Colonic mucosa (tissue), 4 donors: ENCODE data around the gene VAV1. TPM values are rescaled to one million over a fixed set of nuclear protein-coding genes. Genes with fewer than 3 reads are reported as not detected.

Experiments used
- DNase-seq: peaks from one replicate; pipeline ENCODE4 v3.0.0-alpha.2; 2020
- H3K27ac ChIP-seq: fragments of 200-600 bp; one replicate; pipeline ENCODE4 v1.8.0; 2021
- H3K27me3 ChIP-seq: fragments of 200-600 bp; one replicate; pipeline ENCODE4 v1.8.0; 2021
- H3K36me3 ChIP-seq: fragments of 200-600 bp; one replicate; pipeline ENCODE4 v1.8.0; 2021
- H3K4me1 ChIP-seq: fragments of 200-600 bp; one replicate; pipeline ENCODE4 v1.8.0; 2021; ENCODE audit warnings: mild to moderate bottlenecking
- H3K4me3 ChIP-seq: fragments of 200-600 bp; one replicate; pipeline ENCODE4 v1.8.0; 2021
- H3K9ac ChIP-seq, 2 donors: one replicate each; pipeline ENCODE4 v1.7.0; 2013; ENCODE audit warnings: control low read depth in 2 of 2, low read depth in 2 of 2, low read length in 2 of 2
- H3K9me3 ChIP-seq: fragments of 200-600 bp; one replicate; pipeline ENCODE4 v1.8.0; 2021
- intact Hi-C: fragments of 100-400 bp; cut with DNase I; formaldehyde crosslinking; loops from one replicate; pipeline ENCODE4 v1.14.1; 2022
- total RNA-seq, 2 donors: library from RNA; stranded (reverse); fragmentation: NEBNext Ultra II Directional in 1 of 2; extraction: Animal tissue kit (Norgen Biotek cat#: 25700) in 1 of 2; gene quantifications; one replicate each; pipeline ENCODE4 v1.2.1, GENCODE V29; 2021
- TF ChIP-seq, protein P1 (sequence below): fragments of 200-600 bp; IDR thresholded peaks from one replicate; pipeline ENCODE4 v1.8.0; 2022; ENCODE audit warnings: antibody characterized with exemption, mild to moderate bottlenecking
- donor health status: healthy.
- donor health status: DM: no; HTN: no; CAD: no.
- donor health status: DM: no; HTN: no; CAD: no.

Gene VAV1
- total RNA-seq, 2 donors from 2014 or later: 5.7 to 6.0 TPM

DNA sequence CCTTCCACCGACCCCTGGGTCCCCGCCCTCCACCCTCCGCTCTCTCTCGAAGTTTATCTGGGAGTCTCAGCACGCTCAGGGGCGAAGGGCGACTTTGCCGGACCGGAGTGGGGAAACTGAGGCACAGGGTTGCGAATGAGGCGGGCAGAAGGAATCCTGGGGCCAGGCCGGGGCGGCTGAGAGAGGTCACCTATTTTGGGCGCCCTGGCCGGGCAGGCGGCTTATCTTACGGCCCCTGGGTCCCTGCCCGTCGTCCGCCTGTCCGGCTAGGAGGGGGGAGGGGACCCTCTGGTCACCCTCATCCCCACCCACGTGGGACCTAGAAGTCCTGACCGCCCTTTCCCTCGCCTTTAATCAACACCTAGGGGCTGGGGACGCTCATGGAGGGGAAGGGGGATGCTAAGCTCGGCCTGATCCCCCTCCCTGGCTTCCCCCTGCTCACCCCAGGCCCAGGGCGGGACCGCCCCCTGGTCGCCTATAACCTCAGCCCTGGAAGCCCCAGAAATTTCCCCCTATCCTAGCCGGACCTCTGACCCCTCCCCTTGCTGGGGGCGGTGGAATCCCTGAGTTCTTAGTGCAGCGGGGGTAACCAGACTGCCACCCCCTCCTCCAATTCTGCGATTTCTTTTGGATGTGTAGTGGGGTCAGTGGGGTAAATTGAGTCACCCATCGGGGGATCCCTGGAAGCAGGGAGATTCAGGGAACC is 32.5 kb upstream of the VAV1 start:
- no peaks in the 10 kb centered on the region for H3K36me3 ChIP-seq
- H3K9ac ChIP-seq: peak overlapping the region; percentile 94 to 100
- intact Hi-C loops: no loop called here
- H3K9me3 ChIP-seq: no peaks in the 10 kb centered on the region
- no peaks in the 10 kb centered on the region for H3K27me3 ChIP-seq
- TF ChIP-seq, protein P1, sequence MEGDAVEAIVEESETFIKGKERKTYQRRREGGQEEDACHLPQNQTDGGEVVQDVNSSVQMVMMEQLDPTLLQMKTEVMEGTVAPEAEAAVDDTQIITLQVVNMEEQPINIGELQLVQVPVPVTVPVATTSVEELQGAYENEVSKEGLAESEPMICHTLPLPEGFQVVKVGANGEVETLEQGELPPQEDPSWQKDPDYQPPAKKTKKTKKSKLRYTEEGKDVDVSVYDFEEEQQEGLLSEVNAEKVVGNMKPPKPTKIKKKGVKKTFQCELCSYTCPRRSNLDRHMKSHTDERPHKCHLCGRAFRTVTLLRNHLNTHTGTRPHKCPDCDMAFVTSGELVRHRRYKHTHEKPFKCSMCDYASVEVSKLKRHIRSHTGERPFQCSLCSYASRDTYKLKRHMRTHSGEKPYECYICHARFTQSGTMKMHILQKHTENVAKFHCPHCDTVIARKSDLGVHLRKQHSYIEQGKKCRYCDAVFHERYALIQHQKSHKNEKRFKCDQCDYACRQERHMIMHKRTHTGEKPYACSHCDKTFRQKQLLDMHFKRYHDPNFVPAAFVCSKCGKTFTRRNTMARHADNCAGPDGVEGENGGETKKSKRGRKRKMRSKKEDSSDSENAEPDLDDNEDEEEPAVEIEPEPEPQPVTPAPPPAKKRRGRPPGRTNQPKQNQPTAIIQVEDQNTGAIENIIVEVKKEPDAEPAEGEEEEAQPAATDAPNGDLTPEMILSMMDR: no peak
- H3K4me3 ChIP-seq: peak overlapping the region; percentile 80
- peak overlapping the region; percentile 85 for H3K27ac ChIP-seq
- H3K4me1 ChIP-seq: peaks cover 14% of the 10 kb centered on the region
- no peak for DNase-seq

DNA sequence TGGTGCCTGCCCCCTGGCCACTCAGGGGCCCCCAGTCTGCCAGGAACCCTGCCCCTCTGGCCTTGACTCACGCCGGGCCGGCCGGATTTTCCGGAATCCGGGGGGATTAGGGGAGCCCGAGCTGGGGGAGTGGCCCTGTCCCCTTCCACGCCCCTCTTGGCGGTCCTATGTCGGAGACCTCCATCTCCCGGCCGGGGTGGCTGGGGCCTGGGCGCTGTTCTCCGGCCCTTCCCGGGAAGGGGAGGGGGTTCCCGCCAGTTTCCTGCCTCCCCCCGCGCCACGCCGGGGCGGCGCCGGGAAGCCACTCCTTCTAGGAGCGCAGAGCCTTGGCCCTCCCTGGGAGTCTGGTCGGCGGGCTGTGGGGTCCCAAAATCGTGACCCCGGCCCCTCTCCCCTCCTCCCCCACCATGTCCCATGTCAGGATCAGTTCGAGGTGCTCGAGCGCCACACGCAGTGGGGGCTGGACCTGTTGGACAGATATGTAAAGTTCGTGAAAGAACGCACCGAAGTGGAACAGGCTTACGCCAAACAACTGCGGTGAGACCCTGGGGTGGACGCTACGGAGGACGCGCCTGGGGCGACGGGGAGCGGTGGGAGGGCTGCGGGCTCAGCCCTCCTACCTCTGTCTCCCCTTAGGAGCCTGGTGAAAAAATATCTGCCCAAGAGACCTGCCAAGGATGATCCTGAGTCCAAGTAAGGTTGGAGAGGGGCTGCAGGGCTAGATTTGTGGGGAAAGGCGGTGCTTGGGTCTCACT is 31.7 kb upstream of the VAV1 start:
- peak overlapping the region; percentile 80 for H3K4me3 ChIP-seq
- H3K36me3 ChIP-seq: no peaks in the 10 kb centered on the region
- TF ChIP-seq, protein P1: no peak
- no peaks in the 10 kb centered on the region for H3K9me3 ChIP-seq
- peaks cover 14% of the 10 kb centered on the region for H3K4me1 ChIP-seq
- peak; percentile 66 for DNase-seq
- H3K27ac ChIP-seq: peak overlapping the region; percentile 85
- no peaks in the 10 kb centered on the region for H3K27me3 ChIP-seq
- intact Hi-C loops: no loop called here
- H3K9ac ChIP-seq: peak overlapping the region; percentile 94 to 100

DNA sequence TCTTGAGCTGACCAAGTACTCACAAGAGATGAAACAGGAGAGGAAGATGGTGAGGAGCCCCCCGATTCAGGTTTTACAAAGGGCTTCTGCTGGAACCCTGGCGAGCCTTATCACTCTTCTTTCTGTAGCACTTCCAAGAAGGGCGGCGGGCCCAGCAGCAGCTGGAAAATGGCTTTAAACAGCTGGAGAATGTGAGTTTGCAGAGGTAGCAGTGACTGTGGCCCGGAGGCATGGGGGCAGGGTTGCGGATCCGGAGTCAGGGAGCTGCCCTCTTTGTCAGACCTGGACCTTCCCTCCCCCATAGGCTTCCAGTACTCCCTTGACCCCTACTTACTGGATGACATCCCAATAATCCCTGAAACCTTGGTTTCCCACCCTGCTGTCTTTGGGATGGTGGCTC is 29.4 kb upstream of the VAV1 start:
- TF ChIP-seq, protein P1: no peak
- Histone ChIP-seq H3K4me1 (peaks cover 12% of the 10 kb centered on the region), H3K4me3 (no peak overlapping the region), H3K27ac (no peak overlapping the region), H3K36me3 (peaks cover 10% of the 10 kb centered on the region), H3K27me3 (no peaks in the 10 kb centered on the region), H3K9ac (no peak overlapping the region), H3K9me3 (no peaks in the 10 kb centered on the region)
- DNase-seq: no peak
- intact Hi-C loops: no loop called here

DNA sequence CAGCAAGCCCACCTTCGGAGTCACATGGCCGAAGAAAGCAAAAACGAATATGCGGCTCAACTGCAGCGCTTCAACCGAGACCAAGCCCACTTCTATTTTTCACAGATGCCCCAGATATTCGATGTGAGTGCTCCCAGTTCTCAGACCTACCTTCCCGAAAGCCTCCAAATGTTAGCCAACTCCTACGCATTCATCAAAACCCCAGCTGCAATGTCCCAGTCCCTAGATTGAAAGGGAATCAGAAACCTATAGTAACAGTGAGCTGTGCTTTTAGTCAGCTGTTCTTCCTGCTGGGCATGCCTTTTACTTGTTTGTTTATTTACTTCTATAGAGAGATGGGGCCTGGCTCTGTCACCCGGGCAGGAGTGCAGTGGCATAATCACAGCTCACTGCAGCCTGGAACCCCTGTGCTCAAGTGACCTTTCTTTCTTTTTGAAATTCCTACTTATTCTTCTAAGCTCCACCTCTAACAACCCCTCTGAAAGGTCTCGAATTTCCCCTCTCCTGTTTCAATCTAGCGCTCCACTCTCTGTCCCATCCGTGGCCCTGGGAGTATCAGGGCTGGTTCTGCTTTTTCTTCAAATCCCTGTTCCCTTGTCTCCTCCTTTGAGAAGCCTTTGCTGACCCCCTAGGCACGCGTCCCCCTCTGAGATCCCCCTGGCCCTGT is 28.7 kb upstream of the VAV1 start:
- TF ChIP-seq, protein P1: no peak
- peaks cover 5% of the 10 kb centered on the region for H3K4me1 ChIP-seq
- H3K4me3 ChIP-seq: no peak overlapping the region
- H3K27me3 ChIP-seq: no peaks in the 10 kb centered on the region
- intact Hi-C loops: no loop called here
- H3K27ac ChIP-seq: peak overlapping the region; percentile 58
- no peak for DNase-seq
- peaks cover 10% of the 10 kb centered on the region for H3K36me3 ChIP-seq
- no peaks in the 10 kb centered on the region for H3K9me3 ChIP-seq
- H3K9ac ChIP-seq: peak overlapping the region in 1 of 2 donors; percentile 42
